HL-60 (cell line): Measurements from ENCODE around the gene CEP112.

Source experiments
- CTCF ChIP-seq: IDR thresholded peaks from one replicate; pipeline ENCODE4 v1.5.1; 2011; ENCODE audit warnings: low read length, control low read depth, inconsistent platforms; ENCODE audit not compliant: insufficient read depth
- GABPA ChIP-seq: IDR thresholded peaks from 2 replicates; pipeline ENCODE4 v1.6.1; 2012; ENCODE audit warnings: low read depth
- POLR2AphosphoS5 ChIP-seq: IDR thresholded peaks from 2 replicates; pipeline ENCODE4 v1.6.1; 2012; ENCODE audit warnings: low read depth
- REST ChIP-seq: IDR thresholded peaks from 2 replicates; pipeline ENCODE4 v1.6.1; 2012; ENCODE audit warnings: low read depth; ENCODE audit not compliant: insufficient replicate concordance
- SPI1 ChIP-seq: IDR thresholded peaks from 2 replicates; pipeline ENCODE4 v1.6.1; 2012; ENCODE audit warnings: low read depth, mild to moderate bottlenecking, borderline replicate concordance

GRCh38 chr17:65656390-65657250 lies 535.3 kb downstream of the CEP112 start:
- TF ChIP-seq CTCF (no peak), REST (no peak), POLR2AphosphoS5 (no peak), GABPA (no peak), SPI1 (no peak)
